Sigmoid colon (tissue), 4 donors: ENCODE data around the gene DSTN.

ENCODE experiments used
- CTCF ChIP-seq, 4 experiments: fragments of 450-650 bp in 3 of 4; fragments of 200-600 bp in 1 of 4; IDR thresholded peaks; one replicate each; pipeline ENCODE4 v1.5.1; 2016 to 2019; ENCODE audit warnings: antibody characterized with exemption in 4 of 4, mild to moderate bottlenecking in 3 of 4, moderate library complexity in 2 of 4
- EP300 ChIP-seq, 4 donors: sonication (generic); formaldehyde crosslinking; IDR thresholded peaks; one replicate each; pipeline ENCODE4 v1.6.1; 2017; ENCODE audit warnings: antibody characterized with exemption in 4 of 4
- POLR2A ChIP-seq, 2 donors: fragments of 450-650 bp; IDR thresholded peaks; one replicate each; pipeline ENCODE4 v1.6.1; 2016; ENCODE audit warnings: antibody characterized with exemption in 2 of 2, mild to moderate bottlenecking in 2 of 2, moderate library complexity in 2 of 2
- POLR2AphosphoS5 ChIP-seq, 4 donors: sonication (generic); formaldehyde crosslinking; IDR thresholded peaks; one replicate each; pipeline ENCODE4 v1.6.1; 2017; ENCODE audit warnings: antibody characterized with exemption in 4 of 4

GRCh38 chr20:17648791-17649730 lies 79.2 kb downstream of the DSTN start:
- peak in 1 of 4 experiments; percentile 20 for TF ChIP-seq CTCF (IDR thresholded peaks at IDR 0.05)
- TF ChIP-seq POLR2AphosphoS5 (IDR thresholded peaks at IDR 0.05) = no peak
- TF ChIP-seq EP300 (IDR thresholded peaks at IDR 0.05) = no peak
- no peak for TF ChIP-seq POLR2A (IDR thresholded peaks at IDR 0.05)
